ENCODE results near the gene AP3M1.

AP3M1 gene

GRCh38 chr10:74111799-74112198, 38.8 kb downstream of the AP3M1 start:
- TF ChIP-seq REST (IDR thresholded peaks at IDR 0.05; ENCODE audit: insufficient read depth in 1 of 2, low read depth in 2 of 2, low read length in 2 of 2) (no peak), FOXP2 (optimal IDR thresholded peaks at IDR 0.05; ENCODE audit: borderline replicate concordance, extremely low read depth, extremely low read length, insufficient read depth) (no peak), POLR2AphosphoS5 (IDR thresholded peaks at IDR 0.05; ENCODE audit: low read depth, low read length) (no peak), SIN3A (IDR thresholded peaks at IDR 0.05; ENCODE audit: borderline replicate concordance, insufficient read depth, low read length) (no peak), TAF1 (IDR thresholded peaks at IDR 0.05; ENCODE audit: borderline replicate concordance, insufficient read depth, low read length) (no peak)

GRCh38 chr10:74110120-74110519, 40.5 kb downstream of the AP3M1 start:
- TF ChIP-seq REST (IDR thresholded peaks at IDR 0.05; ENCODE audit: insufficient read depth in 1 of 2, low read depth in 2 of 2, low read length in 2 of 2), result no peak
- TF ChIP-seq POLR2AphosphoS5 (IDR thresholded peaks at IDR 0.05; ENCODE audit: low read depth, low read length), result no peak
- TF ChIP-seq TAF1 (IDR thresholded peaks at IDR 0.05; ENCODE audit: borderline replicate concordance, insufficient read depth, low read length), result no peak
- no peak for TF ChIP-seq SIN3A (IDR thresholded peaks at IDR 0.05; ENCODE audit: borderline replicate concordance, insufficient read depth, low read length)

- no peak for TF ChIP-seq TAF1 (IDR thresholded peaks at IDR 0.05; ENCODE audit: borderline replicate concordance, insufficient read depth, low read length)
- no peak for TF ChIP-seq POLR2AphosphoS5 (IDR thresholded peaks at IDR 0.05; ENCODE audit: low read depth, low read length)
- no peak for TF ChIP-seq SIN3A (IDR thresholded peaks at IDR 0.05; ENCODE audit: borderline replicate concordance, insufficient read depth, low read length)
- TF ChIP-seq FOXP2 (optimal IDR thresholded peaks at IDR 0.05; ENCODE audit: borderline replicate concordance, extremely low read depth, extremely low read length, insufficient read depth), result no peak
- TF ChIP-seq REST (IDR thresholded peaks at IDR 0.05; ENCODE audit: insufficient read depth in 1 of 2, low read depth in 2 of 2, low read length in 2 of 2), result no peak
Measured at GRCh38 chr10:74109452-74109851, 41.2 kb downstream of the AP3M1 start.

- no peak for TF ChIP-seq POLR2AphosphoS5 (IDR thresholded peaks at IDR 0.05; ENCODE audit: low read depth, low read length)
- no peak for TF ChIP-seq FOXP2 (optimal IDR thresholded peaks at IDR 0.05; ENCODE audit: borderline replicate concordance, extremely low read depth, extremely low read length, insufficient read depth)
- no peak for TF ChIP-seq TAF1 (IDR thresholded peaks at IDR 0.05; ENCODE audit: borderline replicate concordance, insufficient read depth, low read length)
- no peak for TF ChIP-seq REST (IDR thresholded peaks at IDR 0.05; ENCODE audit: insufficient read depth in 1 of 2, low read depth in 2 of 2, low read length in 2 of 2)
- no peak for TF ChIP-seq SIN3A (IDR thresholded peaks at IDR 0.05; ENCODE audit: borderline replicate concordance, insufficient read depth, low read length)
Measured at GRCh38 chr10:74107391-74107790, 43.2 kb downstream of the AP3M1 start.

- no peak for TF ChIP-seq POLR2AphosphoS5 (IDR thresholded peaks at IDR 0.05; ENCODE audit: low read depth, low read length)
- TF ChIP-seq FOXP2 (optimal IDR thresholded peaks at IDR 0.05; ENCODE audit: borderline replicate concordance, extremely low read depth, extremely low read length, insufficient read depth), result no peak
- TF ChIP-seq TAF1 (IDR thresholded peaks at IDR 0.05; ENCODE audit: borderline replicate concordance, insufficient read depth, low read length), result no peak
- TF ChIP-seq REST (IDR thresholded peaks at IDR 0.05; ENCODE audit: insufficient read depth in 1 of 2, low read depth in 2 of 2, low read length in 2 of 2), result no peak
- no peak for TF ChIP-seq SIN3A (IDR thresholded peaks at IDR 0.05; ENCODE audit: borderline replicate concordance, insufficient read depth, low read length)
Measured at GRCh38 chr10:74104996-74105395, 45.6 kb downstream of the AP3M1 start.

Data from PFSK-1 (cell line).